Measurements from ENCODE around the gene KIAA1328. TPM values are rescaled to one million over a fixed set of nuclear protein-coding genes. Genes with fewer than 3 reads are reported as not detected.

The KIAA1328 gene
- total RNA-seq, 2 donors from 2014 or later: 8.9 to 12.5 TPM

- no peaks in the 10 kb centered on the region for H3K9me3 Mint-ChIP-seq
- H3K4me1 Mint-ChIP-seq: no peaks in the 10 kb centered on the region
- no peak overlapping the region for H3K4me3 Mint-ChIP-seq
- no peak for ATAC-seq (replicated peaks)
- H3K36me3 Mint-ChIP-seq (ENCODE audit: low read depth): no peaks in the 10 kb centered on the region
- H3K27me3 Mint-ChIP-seq: peaks cover 41% of the 10 kb centered on the region
- H3K27ac Mint-ChIP-seq: no peak overlapping the region
Measured at GRCh38 chr18:37253394-37254235, 424.7 kb downstream of the KIAA1328 start.

GRCh38 chr18:37254236-37254754 lies 425.4 kb downstream of the KIAA1328 start:
- Mint-ChIP-seq H3K4me1 (no peaks in the 10 kb centered on the region), H3K4me3 (peak overlapping the region; percentile 48)
- no peak for ATAC-seq (replicated peaks)

GRCh38 chr18:37254973-37255372 lies 426.0 kb downstream of the KIAA1328 start:
- ATAC-seq (replicated peaks): no peak
- H3K4me3 Mint-ChIP-seq: peak overlapping the region; percentile 48
- H3K27me3 Mint-ChIP-seq: peaks cover 37% of the 10 kb centered on the region
- H3K27ac Mint-ChIP-seq: no peak overlapping the region
- no peaks in the 10 kb centered on the region for H3K4me1 Mint-ChIP-seq
- no peaks in the 10 kb centered on the region for H3K36me3 Mint-ChIP-seq (ENCODE audit: low read depth)
- no peaks in the 10 kb centered on the region for H3K9me3 Mint-ChIP-seq

More at GRCh38 chr18:37254236-37254754, 425.4 kb downstream of the KIAA1328 start:
- no peaks in the 10 kb centered on the region for H3K9me3 Mint-ChIP-seq
- H3K36me3 Mint-ChIP-seq (ENCODE audit: low read depth): no peaks in the 10 kb centered on the region
- peaks cover 39% of the 10 kb centered on the region for H3K27me3 Mint-ChIP-seq
- no peak overlapping the region for H3K27ac Mint-ChIP-seq

GRCh38 chr18:37258131-37258530 lies 429.2 kb downstream of the KIAA1328 start:
- ATAC-seq (replicated peaks): no peak
- no peaks in the 10 kb centered on the region for H3K4me1 Mint-ChIP-seq
- H3K36me3 Mint-ChIP-seq (ENCODE audit: low read depth): no peaks in the 10 kb centered on the region
- no peak overlapping the region for H3K27ac Mint-ChIP-seq
- H3K9me3 Mint-ChIP-seq: no peaks in the 10 kb centered on the region
- no peak overlapping the region for H3K4me3 Mint-ChIP-seq
- H3K27me3 Mint-ChIP-seq: peaks cover 27% of the 10 kb centered on the region

- Mint-ChIP-seq H3K9me3 (no peaks in the 10 kb centered on the region), H3K27ac (no peak overlapping the region), H3K27me3 (peaks cover 27% of the 10 kb centered on the region), H3K4me1 (no peaks in the 10 kb centered on the region), H3K36me3 (ENCODE audit: low read depth) (no peaks in the 10 kb centered on the region), H3K4me3 (no peak overlapping the region)
- ATAC-seq (replicated peaks): no peak
Measured at GRCh38 chr18:37258819-37259218, 429.9 kb downstream of the KIAA1328 start.

GRCh38 chr18:37259711-37260110 lies 430.8 kb downstream of the KIAA1328 start:
- ATAC-seq (replicated peaks): no peak
- H3K27me3 Mint-ChIP-seq: peaks cover 24% of the 10 kb centered on the region
- no peak overlapping the region for H3K4me3 Mint-ChIP-seq
- no peaks in the 10 kb centered on the region for H3K4me1 Mint-ChIP-seq
- no peaks in the 10 kb centered on the region for H3K36me3 Mint-ChIP-seq (ENCODE audit: low read depth)
- no peaks in the 10 kb centered on the region for H3K9me3 Mint-ChIP-seq
- no peak overlapping the region for H3K27ac Mint-ChIP-seq

- Mint-ChIP-seq H3K27ac (no peak overlapping the region), H3K9me3 (no peaks in the 10 kb centered on the region), H3K4me1 (no peaks in the 10 kb centered on the region), H3K4me3 (no peak overlapping the region), H3K36me3 (ENCODE audit: low read depth) (no peaks in the 10 kb centered on the region), H3K27me3 (peaks cover 16% of the 10 kb centered on the region)
- ATAC-seq (replicated peaks): no peak
Measured at GRCh38 chr18:37260367-37261093, 431.6 kb downstream of the KIAA1328 start.

- Mint-ChIP-seq H3K36me3 (ENCODE audit: low read depth) (no peaks in the 10 kb centered on the region), H3K4me1 (no peaks in the 10 kb centered on the region), H3K9me3 (no peaks in the 10 kb centered on the region), H3K27ac (no peak overlapping the region), H3K4me3 (no peak overlapping the region), H3K27me3 (peaks cover 9% of the 10 kb centered on the region)
- ATAC-seq (replicated peaks): no peak
Measured at GRCh38 chr18:37261246-37261840, 432.4 kb downstream of the KIAA1328 start.

- Mint-ChIP-seq H3K27ac (no peak overlapping the region), H3K36me3 (ENCODE audit: low read depth) (no peaks in the 10 kb centered on the region), H3K4me3 (no peak overlapping the region), H3K4me1 (no peaks in the 10 kb centered on the region), H3K27me3 (peaks cover 9% of the 10 kb centered on the region), H3K9me3 (no peaks in the 10 kb centered on the region)
- no peak for ATAC-seq (replicated peaks)
Measured at GRCh38 chr18:37261988-37262387, 433.1 kb downstream of the KIAA1328 start.

GRCh38 chr18:37264956-37265355 lies 436.0 kb downstream of the KIAA1328 start:
- no peaks in the 10 kb centered on the region for H3K36me3 Mint-ChIP-seq (ENCODE audit: low read depth)
- peaks cover 6% of the 10 kb centered on the region for H3K27me3 Mint-ChIP-seq
- H3K4me1 Mint-ChIP-seq: no peaks in the 10 kb centered on the region
- no peak overlapping the region for H3K4me3 Mint-ChIP-seq
- H3K9me3 Mint-ChIP-seq: no peaks in the 10 kb centered on the region
- no peak for ATAC-seq (replicated peaks)
- H3K27ac Mint-ChIP-seq: no peak overlapping the region

GRCh38 chr18:37265382-37265781 lies 436.5 kb downstream of the KIAA1328 start:
- Mint-ChIP-seq H3K4me1 (no peaks in the 10 kb centered on the region), H3K9me3 (peaks cover 4% of the 10 kb centered on the region), H3K36me3 (ENCODE audit: low read depth) (no peaks in the 10 kb centered on the region), H3K27me3 (peaks cover 6% of the 10 kb centered on the region), H3K27ac (no peak overlapping the region), H3K4me3 (no peak overlapping the region)
- ATAC-seq (replicated peaks): no peak

- no peak overlapping the region for H3K27ac Mint-ChIP-seq
- H3K27me3 Mint-ChIP-seq: peaks cover 6% of the 10 kb centered on the region
- H3K9me3 Mint-ChIP-seq: peaks cover 5% of the 10 kb centered on the region
- H3K4me3 Mint-ChIP-seq: no peak overlapping the region
- no peaks in the 10 kb centered on the region for H3K36me3 Mint-ChIP-seq (ENCODE audit: low read depth)
- ATAC-seq (replicated peaks): no peak
- H3K4me1 Mint-ChIP-seq: no peaks in the 10 kb centered on the region
Measured at GRCh38 chr18:37266290-37266689, 437.4 kb downstream of the KIAA1328 start.

- no peak for ATAC-seq (replicated peaks)
- Mint-ChIP-seq H3K9me3 (peaks cover 9% of the 10 kb centered on the region), H3K27ac (no peak overlapping the region), H3K4me3 (no peak overlapping the region), H3K36me3 (ENCODE audit: low read depth) (no peaks in the 10 kb centered on the region), H3K27me3 (peaks cover 6% of the 10 kb centered on the region), H3K4me1 (no peaks in the 10 kb centered on the region)
Measured at GRCh38 chr18:37270038-37270665, 441.2 kb downstream of the KIAA1328 start.

GRCh38 chr18:37270666-37271052 lies 441.7 kb downstream of the KIAA1328 start:
- Mint-ChIP-seq H3K4me1 (no peaks in the 10 kb centered on the region), H3K36me3 (ENCODE audit: low read depth) (no peaks in the 10 kb centered on the region), H3K9me3 (peaks cover 9% of the 10 kb centered on the region), H3K27me3 (peaks cover 9% of the 10 kb centered on the region), H3K4me3 (no peak overlapping the region), H3K27ac (no peak overlapping the region)
- ATAC-seq (replicated peaks): no peak

Data from activated T-helper 17 cell treated with anti-CD3 and anti-CD28 coated beads, Interleukin-2, amount 50 U/mL, for 72 hours (primary cell).